MM.1S (cell line): ENCODE data around the gene FGGY.

Experiments used
- DNase-seq: peaks from one replicate; pipeline ENCODE4 v3.0.0-alpha.2; 2015
- H2AFZ ChIP-seq: fragments of 300-600 bp; sonication (generic); 2 replicates; pipeline ENCODE4 v1.6.0; 2016; ENCODE audit warnings: antibody characterized with exemption, low read length
- H3F3A ChIP-seq: fragments of 300-600 bp; sonication (generic); 2 replicates; pipeline ENCODE4 v1.6.1; 2016; ENCODE audit warnings: mild to moderate bottlenecking, antibody characterized with exemption, low read length, moderate library complexity, mixed read lengths; ENCODE audit not compliant: insufficient read depth
- H3K27ac ChIP-seq: fragments of 300-600 bp; sonication (generic); 2 replicates; pipeline ENCODE4 v1.5.1; 2016; ENCODE audit warnings: mild to moderate bottlenecking, low read length
- H3K27me3 ChIP-seq: fragments of 300-600 bp; sonication (generic); replicated peaks from 2 replicates; pipeline ENCODE4 v1.6.0; 2016; ENCODE audit warnings: low read length; ENCODE audit not compliant: insufficient read depth
- H3K36me3 ChIP-seq: fragments of 300-600 bp; sonication (generic); replicated peaks from 2 replicates; pipeline ENCODE4 v1.6.1; 2016; ENCODE audit warnings: mild to moderate bottlenecking, low read length, mixed read lengths; ENCODE audit not compliant: insufficient read depth
- H3K4me1 ChIP-seq: fragments of 300-600 bp; sonication (generic); 2 replicates; pipeline ENCODE4 v1.6.1; 2016; ENCODE audit warnings: low read length, mixed read lengths
- H3K4me2 ChIP-seq: fragments of 300-600 bp; sonication (generic); 2 replicates; pipeline ENCODE4 v1.6.0; 2016; ENCODE audit warnings: low read depth, low read length
- H3K4me3 ChIP-seq: fragments of 300-600 bp; sonication (generic); 2 replicates; pipeline ENCODE4 v1.5.1; 2016; ENCODE audit warnings: low read length, mixed read lengths
- H3K79me2 ChIP-seq: fragments of 300-600 bp; sonication (generic); 2 replicates; pipeline ENCODE4 v1.6.1; 2016; ENCODE audit warnings: mixed run types, low read length, mixed read lengths
- H3K9ac ChIP-seq: fragments of 300-600 bp; sonication (generic); 2 replicates; pipeline ENCODE4 v1.6.1; 2016; ENCODE audit warnings: low read length, mixed read lengths
- H3K9me2 ChIP-seq: fragments of 300-600 bp; sonication (generic); replicated peaks from 2 replicates; pipeline ENCODE4 v1.6.1; 2016; ENCODE audit warnings: mild to moderate bottlenecking, low read length, mixed read lengths; ENCODE audit not compliant: insufficient read depth
- H3K9me3 ChIP-seq: fragments of 300-600 bp; sonication (generic); replicated peaks from 2 replicates; pipeline ENCODE4 v1.6.1; 2016; ENCODE audit warnings: mild to moderate bottlenecking, low read length, mixed read lengths; ENCODE audit not compliant: insufficient read depth
- H4K20me1 ChIP-seq: fragments of 300-600 bp; sonication (generic); 2 replicates; pipeline ENCODE4 v1.6.1; 2016; ENCODE audit warnings: mild to moderate bottlenecking, low read length, moderate library complexity, mixed read lengths; ENCODE audit not compliant: insufficient read depth
- CTCF ChIP-seq: fragments of 300-600 bp; sonication (generic); IDR thresholded peaks from 2 replicates; pipeline ENCODE4 v1.5.1; 2016; ENCODE audit warnings: antibody characterized with exemption, low read length, mixed read lengths
- EZH2 ChIP-seq: fragments of 300-600 bp; sonication (generic); optimal IDR thresholded peaks from 2 replicates; pipeline ENCODE3; 2017; ENCODE audit warnings: low read depth, mild to moderate bottlenecking, antibody characterized with exemption, low read length, mixed read lengths
- EZH2phosphoT487 ChIP-seq: fragments of 300-600 bp; sonication (generic); IDR thresholded peaks from 2 replicates; pipeline ENCODE4 v1.6.1; 2018; ENCODE audit warnings: antibody characterized with exemption, low read length

The FGGY gene

DNA sequence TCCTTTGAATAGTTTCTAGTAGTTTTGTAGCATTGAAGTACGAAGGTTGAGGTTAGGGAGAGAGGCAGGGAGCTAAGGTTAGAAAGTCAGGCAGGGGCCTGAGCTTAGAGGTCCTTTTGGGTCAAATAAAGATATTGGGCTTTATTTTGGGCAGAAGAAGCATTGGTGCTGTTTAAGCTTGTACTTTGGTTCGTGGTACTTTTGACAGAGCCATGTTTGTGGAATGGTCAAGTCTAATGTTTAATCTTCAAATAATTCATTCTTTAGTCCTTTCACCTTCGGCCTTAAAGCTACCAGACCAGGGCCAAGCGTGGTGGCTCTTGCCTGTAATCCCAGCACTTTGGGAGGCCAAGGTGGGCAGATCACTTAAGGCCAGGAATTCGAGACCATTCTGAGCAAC, 12.5 kb downstream of the FGGY start:
- H3K27ac ChIP-seq = no peak overlapping the region
- TF ChIP-seq EZH2 (no peak), CTCF (no peak)
- no peaks in the 10 kb centered on the region for H3K36me3 ChIP-seq
- H3K4me3 ChIP-seq = no peak overlapping the region
- no peaks in the 10 kb centered on the region for H3K79me2 ChIP-seq
- H3K9ac ChIP-seq = no peak overlapping the region
- H3K4me1 ChIP-seq = no peaks in the 10 kb centered on the region
- no peaks in the 10 kb centered on the region for H3F3A ChIP-seq
- no peak overlapping the region for H3K4me2 ChIP-seq
- DNase-seq = no peak
- H2AFZ ChIP-seq = no peak overlapping the region
- H3K27me3 ChIP-seq = no peaks in the 10 kb centered on the region
- no peaks in the 10 kb centered on the region for H3K9me3 ChIP-seq
- no peaks in the 10 kb centered on the region for H4K20me1 ChIP-seq
- no peaks in the 10 kb centered on the region for H3K9me2 ChIP-seq

DNA sequence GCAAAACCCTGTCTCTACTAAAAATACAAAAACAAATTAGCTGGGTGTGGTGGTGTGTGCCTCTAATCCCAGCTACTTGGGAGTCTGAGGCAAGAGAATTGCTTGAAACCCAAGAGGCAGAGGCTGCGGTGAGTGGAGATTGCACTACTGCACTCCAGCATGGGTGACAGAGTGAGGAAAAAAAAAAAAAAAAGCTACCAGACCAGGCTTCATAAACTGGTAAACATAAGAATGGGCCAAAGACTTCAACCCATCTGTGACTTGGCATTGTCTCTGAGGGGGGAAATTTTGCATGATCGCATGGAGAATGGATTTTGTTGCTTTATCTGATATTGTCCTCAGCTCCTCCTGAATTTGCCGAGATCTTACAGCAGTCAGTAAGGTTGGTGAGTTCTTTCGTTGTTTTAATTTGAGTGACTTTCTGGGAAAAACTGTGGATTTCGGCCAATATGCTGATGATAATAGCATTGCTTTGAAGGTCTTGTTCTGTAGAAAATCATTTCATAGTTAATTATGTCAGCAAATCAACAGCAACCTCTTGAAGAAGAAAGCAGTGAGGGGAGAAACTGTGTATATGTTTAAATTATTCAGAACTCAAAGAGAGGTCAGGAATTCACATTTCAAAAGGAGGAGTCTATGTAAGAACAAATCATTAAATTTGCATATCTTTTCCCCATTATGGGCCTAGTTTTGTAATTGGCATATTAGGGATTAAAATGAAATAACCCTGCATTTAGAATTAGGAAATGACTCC, 13.1 kb downstream of the FGGY start:
- Histone ChIP-seq H3K9me2 (no peaks in the 10 kb centered on the region), H3K9me3 (no peaks in the 10 kb centered on the region), H3K27me3 (no peaks in the 10 kb centered on the region), H4K20me1 (no peaks in the 10 kb centered on the region), H3K9ac (no peak overlapping the region), H3K4me1 (no peaks in the 10 kb centered on the region), H3K4me3 (no peak overlapping the region), H3K36me3 (no peaks in the 10 kb centered on the region), H3K27ac (no peak overlapping the region), H3K79me2 (no peaks in the 10 kb centered on the region), H3K4me2 (no peak overlapping the region), H3F3A (no peaks in the 10 kb centered on the region), H2AFZ (no peak overlapping the region)
- TF ChIP-seq CTCF (no peak), EZH2phosphoT487 (no peak), EZH2 (no peak)
- no peak for DNase-seq

DNA sequence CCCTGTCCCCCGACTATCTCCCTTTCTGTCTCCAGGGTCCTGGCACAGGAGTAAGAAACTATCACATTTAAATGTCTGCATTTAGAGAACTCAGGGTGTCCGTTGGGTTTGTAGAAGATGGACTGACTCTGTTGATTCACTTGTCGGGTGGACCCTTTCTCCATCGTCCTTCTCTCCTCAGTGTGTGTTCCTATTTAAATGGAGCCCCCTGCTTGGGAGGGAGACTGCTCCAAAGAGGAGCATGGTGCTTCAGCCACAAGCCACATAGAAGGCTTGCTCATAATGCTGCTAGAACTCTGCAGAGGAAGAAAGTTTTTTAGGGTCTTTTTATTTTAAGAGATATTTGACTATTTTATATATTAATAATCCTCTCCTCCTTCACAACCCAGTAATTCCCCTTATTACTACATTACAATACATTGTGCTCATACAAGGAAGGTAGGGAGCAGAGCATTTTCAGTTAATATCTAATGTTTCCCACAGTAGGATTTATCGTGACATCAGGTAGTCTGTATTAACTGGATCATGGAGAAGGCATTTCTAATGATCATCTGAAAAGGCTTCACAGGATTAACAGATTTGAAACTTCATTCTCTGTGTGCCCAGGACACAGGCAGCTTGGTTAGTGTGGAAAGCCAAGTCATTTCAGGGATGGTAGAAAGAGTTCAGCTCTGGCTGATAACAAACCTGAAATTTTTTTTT, 13.8 kb downstream of the FGGY start:
- H2AFZ ChIP-seq = no peak overlapping the region
- no peaks in the 10 kb centered on the region for H3K9me3 ChIP-seq
- no peaks in the 10 kb centered on the region for H4K20me1 ChIP-seq
- no peaks in the 10 kb centered on the region for H3K27me3 ChIP-seq
- TF ChIP-seq CTCF (no peak), EZH2phosphoT487 (no peak), EZH2 (no peak)
- no peak for DNase-seq
- H3K9ac ChIP-seq = no peak overlapping the region
- H3K4me3 ChIP-seq = no peak overlapping the region
- no peaks in the 10 kb centered on the region for H3K4me1 ChIP-seq
- no peaks in the 10 kb centered on the region for H3F3A ChIP-seq
- no peak overlapping the region for H3K27ac ChIP-seq
- no peaks in the 10 kb centered on the region for H3K9me2 ChIP-seq
- no peak overlapping the region for H3K4me2 ChIP-seq
- H3K79me2 ChIP-seq = no peaks in the 10 kb centered on the region
- H3K36me3 ChIP-seq = no peaks in the 10 kb centered on the region
